GM12878 (cell line): ENCODE data around the gene ATAD3A. TPM values are rescaled to one million over a fixed set of nuclear protein-coding genes. Genes with fewer than 3 reads are reported as not detected.

ENCODE experiments used
- ATAC-seq: fragments of 200-7000 bp; cut with Tn5 transposase; 3 replicates; pipeline ENCODE4 v1.9.1; 2020; ENCODE audit warnings: mild to moderate bottlenecking, moderate library complexity
- BruUV-seq: library from RNA; stranded (reverse); fragments of 400-500 nt; replicated peaks from 2 replicates; lab custom pipeline; 2021; lab: Mats Ljungman, UMichigan
- CTCF ChIA-PET: fragments of 300-600 bp; sonication (Branson Sonifier 250); formaldehyde crosslinking; extraction: SDS; loops from one replicate; lab custom pipeline; 2021; ENCODE audit warnings: inconsistent platforms; lab: Yijun Ruan, JAX
- POLR2A ChIA-PET: fragments of 350-600 bp; formaldehyde crosslinking; extraction: SDS; loops from one replicate; lab custom pipeline; 2021; ENCODE audit warnings: inconsistent platforms; lab: Charles Lee
- RAD21 ChIA-PET: fragments of 300-600 bp; sonication (Branson Sonifier 250); formaldehyde crosslinking; loops from one replicate; lab custom pipeline; 2023; ENCODE audit warnings: antibody characterized with exemption; ENCODE audit not compliant: unreplicated experiment; lab: Charles Lee
- SMC1A ChIA-PET: fragments of 300-600 bp; sonication (Branson Sonifier 250); formaldehyde crosslinking; loops from one replicate; lab custom pipeline; 2023; ENCODE audit not compliant: unreplicated experiment, uncharacterized antibody; lab: Charles Lee
- DNase-seq: peaks from one replicate; pipeline ENCODE4 v3.0.0-alpha.2; 2011; ENCODE audit warnings: low read depth, low spot score
- FAIRE-seq: peaks from 3 replicates; lab custom pipeline; 2011; peaks lifted over from hg19 to GRCh38; lab: Jason Lieb, UNC
- H2AFZ ChIP-seq: 2 replicates; pipeline ENCODE4 v1.6.0; 2011; ENCODE audit warnings: low read depth, low read length, control low read depth; ENCODE audit not compliant: control insufficient read depth
- H3K27ac ChIP-seq: 2 replicates; pipeline ENCODE4 v1.5.1; 2011; ENCODE audit warnings: control low read depth; ENCODE audit not compliant: control insufficient read depth, insufficient read depth
- H3K27me3 ChIP-seq, 2 experiments: replicated peaks in 1 of 2; 2 replicates each; pipeline versions ENCODE4 v1.6.0 to v1.6.1; 2011; ENCODE audit warnings: low read length in 1 of 2; ENCODE audit not compliant: control insufficient read depth in 2 of 2, insufficient read depth in 2 of 2
- H3K36me3 ChIP-seq, 2 experiments: 2 replicates each; pipeline ENCODE4 v1.5.1; 2011; ENCODE audit warnings: low read length in 1 of 2; ENCODE audit not compliant: control insufficient read depth in 2 of 2, insufficient read depth in 2 of 2
- H3K4me1 ChIP-seq: 2 replicates; pipeline ENCODE4 v1.6.1; 2011; ENCODE audit warnings: mild to moderate bottlenecking, low read length, moderate library complexity, mixed read lengths; ENCODE audit not compliant: control insufficient read depth, insufficient read depth
- H3K4me2 ChIP-seq: 2 replicates; pipeline ENCODE4 v1.6.0; 2011; ENCODE audit warnings: control low read depth; ENCODE audit not compliant: control insufficient read depth, insufficient read depth
- H3K4me3 ChIP-seq: fragments of 200-600 bp; sonication (generic); 2 replicates; pipeline ENCODE4 v1.5.1; 2016
- H3K79me2 ChIP-seq: 2 replicates; pipeline ENCODE4 v1.6.0; 2011; ENCODE audit warnings: low read length; ENCODE audit not compliant: control insufficient read depth, insufficient read depth
- H3K9ac ChIP-seq: 2 replicates; pipeline ENCODE4 v1.8.0; 2011; ENCODE audit warnings: low read length, control low read depth, mixed read lengths; ENCODE audit not compliant: control insufficient read depth, insufficient read depth
- H3K9me3 ChIP-seq: replicated peaks from 3 replicates; pipeline ENCODE4 v1.5.1; 2011; ENCODE audit warnings: mild to moderate bottlenecking, low read length; ENCODE audit not compliant: control insufficient read depth, insufficient read depth
- H4K20me1 ChIP-seq: 2 replicates; pipeline ENCODE4 v1.6.0; 2011; ENCODE audit not compliant: control insufficient read depth, insufficient read depth
- POLR2A ChIP-seq: IDR thresholded peaks from 2 replicates; pipeline ENCODE4 v1.6.1; 2011; ENCODE audit warnings: low read depth, mild to moderate bottlenecking, low read length
- RB1 ChIP-seq: fragments of 450-650 bp; formaldehyde crosslinking; IDR thresholded peaks from 2 replicates; pipeline ENCODE4 v1.6.1; 2017; ENCODE audit warnings: mild to moderate bottlenecking, borderline replicate concordance
- SIX5 ChIP-seq: IDR thresholded peaks from 2 replicates; pipeline ENCODE4 v1.6.1; 2011; ENCODE audit warnings: mild to moderate bottlenecking, low read depth, low read length, moderate library complexity; ENCODE audit not compliant: severe bottlenecking
- whole genome bisulfite sequencing: methylation state at CpG from one replicate; pipeline ENCODE4 v1.1.6; 2016; ENCODE audit warnings: low lambda C conversion rate; ENCODE audit not compliant: insufficient replicate concordance, insufficient coverage; ENCODE audit errors: missing lambda C conversion rate; 5-methylcytosine and 5-hydroxymethylcytosine counted together
- in situ Hi-C: fragments of 300-500 bp; cut with MboI; formaldehyde crosslinking; loops from 9 replicates; pipeline ENCODE4 v1.14.3; 2018; ENCODE audit warnings: mixed read lengths
- intact Hi-C: fragments of 100-400 bp; cut with micrococcal nuclease; formaldehyde crosslinking; loops from one replicate; pipeline ENCODE4 v1.14.2; 2022; ENCODE audit not compliant: unreplicated experiment
- polyA plus RNA-seq, 11 experiments: library from polyadenylated mRNA; depleted of rRNA in 4 of 11; unstranded in 6 of 11; stranded (reverse) in 5 of 11; fragments of >200 nt; fragmentation: Nextera tagmentation in 4 of 11; fragmentation: Illumina TruSeq in 1 of 11; extraction: Ambion mirVana in 4 of 11; extraction: Trizol in 1 of 11; gene quantifications; 1 replicate in 1 of 11; 2 replicates in 10 of 11; pipeline versions ENCODE4 v1.2.1 to v1.2.3, GENCODE V29; 2011 to 2016; ENCODE audit warnings: inconsistent platforms in 2 of 11, missing spikeins in 2 of 11, low read depth in 1 of 11
- total RNA-seq, 4 experiments: library from RNA; depleted of rRNA in 3 of 4; stranded (reverse); fragments of >200 nt in 3 of 4; fragmentation: Illumina TruSeq in 1 of 4; extraction: Trizol in 1 of 4; gene quantifications; 2 replicates each; pipeline versions ENCODE4 v1.2.1 to v1.2.3, GENCODE V29; 2013 to 2021
- TF ChIP-seq, protein P1 (sequence below): fragments of 150-350 bp; IDR thresholded peaks from 2 replicates; pipeline ENCODE4 v1.6.1; 2016; ENCODE audit warnings: low read depth, low read length
- TF ChIP-seq, protein P2 (sequence below): IDR thresholded peaks from 2 replicates; pipeline ENCODE4 v1.6.1; 2011; ENCODE audit warnings: borderline replicate concordance, low read depth, mild to moderate bottlenecking, moderate library complexity, mixed read lengths, low read length; ENCODE audit not compliant: insufficient read depth; ENCODE audit errors: extremely low read length
- TF ChIP-seq, protein P3 (sequence below): fragments of 450-650 bp; formaldehyde crosslinking; IDR thresholded peaks from 2 replicates; pipeline ENCODE4 v1.4.0; 2022; ENCODE audit warnings: mild to moderate bottlenecking, moderate library complexity
- TF ChIP-seq, protein P4 (sequence below): fragments of 450-650 bp; IDR thresholded peaks from 2 replicates; pipeline ENCODE4 v1.6.1; 2014; ENCODE audit warnings: mild to moderate bottlenecking

Gene ATAD3A
- total and polyA plus RNA-seq, 10 of the 15 experiments (the other 5 are each of a cell fraction or from before 2014, with no cell fraction given): 0.05 to 93.5 (median 38.9) TPM

DNA sequence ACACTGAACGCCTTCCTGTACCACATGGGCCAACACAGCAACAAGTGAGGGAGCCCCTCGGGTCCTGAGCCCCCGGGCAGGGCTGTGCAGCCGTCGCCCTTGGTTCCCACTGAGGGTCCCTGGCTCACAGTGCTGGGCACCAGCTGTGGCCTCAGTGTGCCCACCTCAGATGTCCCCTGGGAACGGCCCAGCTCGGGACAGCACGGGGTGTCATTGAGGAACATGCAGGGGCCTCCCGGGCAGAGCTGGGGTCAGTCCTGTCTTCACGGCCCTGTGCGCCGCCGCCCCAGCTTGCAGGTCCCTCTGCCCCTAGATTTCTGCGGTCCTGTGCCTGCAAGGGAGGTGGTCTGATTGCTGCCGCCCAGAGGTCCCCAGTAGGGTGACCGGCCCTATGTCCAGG, 22.7 kb upstream of the ATAD3A start:
- Histone ChIP-seq H3K4me1 (no peaks in the 10 kb centered on the region), H3K79me2 (no peaks in the 10 kb centered on the region), H3K9ac (no peak overlapping the region), H3K27ac (no peak overlapping the region), H4K20me1 (no peaks in the 10 kb centered on the region), H2AFZ (no peak overlapping the region), H3K4me2 (no peak overlapping the region), H3K4me3 (no peak overlapping the region), H3K9me3 (peaks cover 6% of the 10 kb centered on the region; the same call in 2 of the 3 replicates), H3K36me3 (peaks cover 6 to 21% of the 10 kb centered on the region in 2 experiments; a peak in 3 of 4 replicates), H3K27me3 (no peaks in the 10 kb centered on the region)
- ChIA-PET CTCF (no interaction called here), POLR2A (no interaction called here), SMC1A (no interaction called here), RAD21 (no interaction called here)
- FAIRE-seq (no peak), DNase-seq (no peak), ATAC-seq (no peak)
- BruUV-seq: no TSS peak
- TF ChIP-seq POLR2A: no peak
- TF ChIP-seq SIX5: no peak
- TF ChIP-seq RB1: no peak
- TF ChIP-seq, protein P1, sequence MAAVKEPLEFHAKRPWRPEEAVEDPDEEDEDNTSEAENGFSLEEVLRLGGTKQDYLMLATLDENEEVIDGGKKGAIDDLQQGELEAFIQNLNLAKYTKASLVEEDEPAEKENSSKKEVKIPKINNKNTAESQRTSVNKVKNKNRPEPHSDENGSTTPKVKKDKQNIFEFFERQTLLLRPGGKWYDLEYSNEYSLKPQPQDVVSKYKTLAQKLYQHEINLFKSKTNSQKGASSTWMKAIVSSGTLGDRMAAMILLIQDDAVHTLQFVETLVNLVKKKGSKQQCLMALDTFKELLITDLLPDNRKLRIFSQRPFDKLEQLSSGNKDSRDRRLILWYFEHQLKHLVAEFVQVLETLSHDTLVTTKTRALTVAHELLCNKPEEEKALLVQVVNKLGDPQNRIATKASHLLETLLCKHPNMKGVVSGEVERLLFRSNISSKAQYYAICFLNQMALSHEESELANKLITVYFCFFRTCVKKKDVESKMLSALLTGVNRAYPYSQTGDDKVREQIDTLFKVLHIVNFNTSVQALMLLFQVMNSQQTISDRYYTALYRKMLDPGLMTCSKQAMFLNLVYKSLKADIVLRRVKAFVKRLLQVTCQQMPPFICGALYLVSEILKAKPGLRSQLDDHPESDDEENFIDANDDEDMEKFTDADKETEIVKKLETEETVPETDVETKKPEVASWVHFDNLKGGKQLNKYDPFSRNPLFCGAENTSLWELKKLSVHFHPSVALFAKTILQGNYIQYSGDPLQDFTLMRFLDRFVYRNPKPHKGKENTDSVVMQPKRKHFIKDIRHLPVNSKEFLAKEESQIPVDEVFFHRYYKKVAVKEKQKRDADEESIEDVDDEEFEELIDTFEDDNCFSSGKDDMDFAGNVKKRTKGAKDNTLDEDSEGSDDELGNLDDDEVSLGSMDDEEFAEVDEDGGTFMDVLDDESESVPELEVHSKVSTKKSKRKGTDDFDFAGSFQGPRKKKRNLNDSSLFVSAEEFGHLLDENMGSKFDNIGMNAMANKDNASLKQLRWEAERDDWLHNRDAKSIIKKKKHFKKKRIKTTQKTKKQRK: no peak
- TF ChIP-seq, protein P2, sequence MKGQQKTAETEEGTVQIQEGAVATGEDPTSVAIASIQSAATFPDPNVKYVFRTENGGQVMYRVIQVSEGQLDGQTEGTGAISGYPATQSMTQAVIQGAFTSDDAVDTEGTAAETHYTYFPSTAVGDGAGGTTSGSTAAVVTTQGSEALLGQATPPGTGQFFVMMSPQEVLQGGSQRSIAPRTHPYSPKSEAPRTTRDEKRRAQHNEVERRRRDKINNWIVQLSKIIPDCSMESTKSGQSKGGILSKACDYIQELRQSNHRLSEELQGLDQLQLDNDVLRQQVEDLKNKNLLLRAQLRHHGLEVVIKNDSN: no peak
- TF ChIP-seq, protein P3, sequence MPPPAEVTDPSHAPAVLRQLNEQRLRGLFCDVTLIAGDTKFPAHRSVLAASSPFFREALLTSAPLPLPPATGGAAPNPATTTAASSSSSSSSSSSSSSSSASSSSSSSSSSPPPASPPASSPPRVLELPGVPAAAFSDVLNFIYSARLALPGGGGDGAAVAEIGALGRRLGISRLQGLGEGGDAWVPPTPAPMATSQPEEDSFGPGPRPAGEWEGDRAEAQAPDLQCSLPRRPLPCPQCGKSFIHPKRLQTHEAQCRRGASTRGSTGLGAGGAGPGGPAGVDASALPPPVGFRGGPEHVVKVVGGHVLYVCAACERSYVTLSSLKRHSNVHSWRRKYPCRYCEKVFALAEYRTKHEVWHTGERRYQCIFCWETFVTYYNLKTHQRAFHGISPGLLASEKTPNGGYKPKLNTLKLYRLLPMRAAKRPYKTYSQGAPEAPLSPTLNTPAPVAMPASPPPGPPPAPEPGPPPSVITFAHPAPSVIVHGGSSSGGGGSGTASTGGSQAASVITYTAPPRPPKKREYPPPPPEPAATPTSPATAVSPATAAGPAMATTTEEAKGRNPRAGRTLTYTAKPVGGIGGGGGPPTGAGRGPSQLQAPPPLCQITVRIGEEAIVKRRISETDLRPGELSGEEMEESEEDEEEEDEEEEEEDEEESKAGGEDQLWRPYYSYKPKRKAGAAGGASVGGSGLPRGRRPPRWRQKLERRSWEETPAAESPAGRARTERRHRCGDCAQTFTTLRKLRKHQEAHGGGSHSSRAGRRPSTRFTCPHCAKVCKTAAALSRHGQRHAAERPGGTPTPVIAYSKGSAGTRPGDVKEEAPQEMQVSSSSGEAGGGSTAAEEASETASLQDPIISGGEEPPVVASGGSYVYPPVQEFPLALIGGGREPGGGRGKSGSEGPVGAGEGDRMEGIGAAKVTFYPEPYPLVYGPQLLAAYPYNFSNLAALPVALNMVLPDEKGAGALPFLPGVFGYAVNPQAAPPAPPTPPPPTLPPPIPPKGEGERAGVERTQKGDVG (CRISPR knock-in tag): no peak
- TF ChIP-seq, protein P4, sequence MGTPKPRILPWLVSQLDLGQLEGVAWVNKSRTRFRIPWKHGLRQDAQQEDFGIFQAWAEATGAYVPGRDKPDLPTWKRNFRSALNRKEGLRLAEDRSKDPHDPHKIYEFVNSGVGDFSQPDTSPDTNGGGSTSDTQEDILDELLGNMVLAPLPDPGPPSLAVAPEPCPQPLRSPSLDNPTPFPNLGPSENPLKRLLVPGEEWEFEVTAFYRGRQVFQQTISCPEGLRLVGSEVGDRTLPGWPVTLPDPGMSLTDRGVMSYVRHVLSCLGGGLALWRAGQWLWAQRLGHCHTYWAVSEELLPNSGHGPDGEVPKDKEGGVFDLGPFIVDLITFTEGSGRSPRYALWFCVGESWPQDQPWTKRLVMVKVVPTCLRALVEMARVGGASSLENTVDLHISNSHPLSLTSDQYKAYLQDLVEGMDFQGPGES: no peak
- in situ Hi-C loops (no loop called here), intact Hi-C loops (no loop called here)
- WGBS: 98% methylated on average over 9 of the region's 16 CpGs
